Middle frontal gyrus (tissue), 1 donor: Measurements from ENCODE around the gene GJB4.
A peak's percentile ranks its signal among the peaks of the same experiment; 100 is the strongest.
"Not testable (repeated sequence)": the region's sequence is repeated elsewhere in the genome, so short reads cannot be mapped to it uniquely, and the experiment has no call there.

ENCODE experiments used
- DNase-seq: peaks from one replicate; pipeline ENCODE4 v3.0.0-alpha.2; 2015; ENCODE audit warnings: low spot score; ENCODE audit errors: extremely low spot score

The GJB4 gene

DNA sequence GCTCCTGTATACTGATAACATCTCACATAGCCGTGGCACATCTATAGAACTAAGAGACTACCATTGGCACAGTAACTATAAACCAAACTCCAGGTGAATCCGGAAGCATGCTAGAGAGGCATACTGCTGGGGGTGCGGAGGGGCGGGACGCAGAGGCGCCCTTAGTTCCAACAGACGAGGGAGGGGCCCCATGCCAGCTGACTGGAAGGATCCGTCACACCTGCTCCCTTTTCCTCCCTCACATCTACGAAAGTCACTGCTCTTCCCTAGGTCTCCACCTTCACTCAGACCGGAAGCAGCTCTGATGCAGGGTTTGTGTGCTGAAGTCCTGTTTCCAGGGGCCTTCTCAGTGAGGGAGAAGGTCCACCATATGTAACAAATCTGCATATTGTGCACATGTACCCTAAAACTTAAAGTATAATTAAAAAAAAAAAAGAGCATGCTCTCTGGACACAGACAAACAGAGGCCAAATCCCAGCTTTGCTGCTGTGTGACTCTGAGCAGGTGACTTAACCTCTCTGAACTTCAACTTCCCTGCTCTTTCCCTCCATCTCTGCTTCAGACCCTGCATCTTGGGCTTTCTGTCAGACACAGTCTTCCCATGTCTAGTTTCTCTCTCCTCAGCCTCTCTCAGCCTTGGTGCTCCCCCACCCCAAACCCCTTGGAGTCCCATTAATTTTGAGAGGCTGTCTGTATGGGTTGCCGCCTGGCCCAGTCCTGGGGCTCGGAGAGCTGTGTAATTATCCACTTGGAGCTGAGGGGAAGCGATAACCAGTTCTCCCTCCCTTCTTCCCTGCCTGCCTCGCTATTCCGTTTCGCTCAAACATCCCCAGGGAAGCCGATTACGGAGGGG, 12.5 kb upstream of the GJB4 start:
- DNase-seq = no peak

DNA sequence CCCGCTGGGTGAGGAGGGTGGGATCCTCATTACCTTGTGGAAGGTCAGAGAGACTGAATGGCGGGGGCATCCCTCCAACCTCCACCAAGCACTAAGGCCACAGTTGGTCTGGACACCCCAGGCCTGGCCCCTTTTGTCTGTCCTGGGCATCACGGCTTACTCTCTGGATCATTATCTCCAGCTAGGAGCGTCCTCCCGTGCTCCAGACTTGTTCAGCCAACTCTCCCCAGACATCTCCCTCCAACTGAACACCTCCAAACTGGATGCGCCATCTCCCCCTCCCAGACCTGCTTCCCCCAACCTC, 11.9 kb upstream of the GJB4 start:
- DNase-seq = no peak

DNA sequence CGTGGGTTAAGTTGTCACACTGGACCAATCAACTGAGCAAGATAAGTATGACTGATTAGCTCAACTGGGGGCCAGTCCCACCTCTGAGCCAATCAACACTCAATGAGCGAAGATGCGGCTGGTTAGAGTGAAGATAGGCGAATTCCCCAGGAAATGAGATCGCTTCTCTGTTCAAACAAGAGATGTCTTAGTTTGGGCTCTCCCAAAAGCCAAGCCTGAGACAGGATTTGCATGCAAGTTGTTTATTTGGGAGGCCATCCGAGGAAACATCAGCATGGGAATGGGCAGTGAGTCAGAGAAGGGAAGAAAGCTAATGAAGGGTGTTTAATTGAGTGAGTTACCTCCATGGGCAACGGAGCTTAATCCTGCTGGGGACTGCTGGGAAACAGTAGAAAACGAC, 9.5 kb upstream of the GJB4 start:
- no peak for DNase-seq

DNA sequence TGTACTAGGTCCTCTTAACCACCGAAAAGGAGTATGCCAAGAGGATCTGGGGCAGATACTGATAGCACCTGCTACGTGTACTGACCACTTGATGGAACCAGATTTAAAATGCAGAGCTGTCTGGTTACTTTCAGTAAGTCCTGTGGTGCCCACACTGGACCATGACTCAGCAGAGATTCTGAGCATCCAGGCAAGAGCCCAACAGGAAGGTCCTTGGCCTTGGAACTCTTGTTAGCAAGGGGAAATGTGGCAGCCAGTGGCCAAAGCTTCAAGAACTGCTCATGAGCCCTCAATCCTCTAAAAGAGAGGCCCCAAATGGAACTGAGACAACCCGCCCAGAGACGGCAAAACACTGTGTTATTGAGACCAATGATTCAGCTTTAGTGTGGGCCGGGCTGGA, 8.9 kb upstream of the GJB4 start:
- DNase-seq = no peak

DNA sequence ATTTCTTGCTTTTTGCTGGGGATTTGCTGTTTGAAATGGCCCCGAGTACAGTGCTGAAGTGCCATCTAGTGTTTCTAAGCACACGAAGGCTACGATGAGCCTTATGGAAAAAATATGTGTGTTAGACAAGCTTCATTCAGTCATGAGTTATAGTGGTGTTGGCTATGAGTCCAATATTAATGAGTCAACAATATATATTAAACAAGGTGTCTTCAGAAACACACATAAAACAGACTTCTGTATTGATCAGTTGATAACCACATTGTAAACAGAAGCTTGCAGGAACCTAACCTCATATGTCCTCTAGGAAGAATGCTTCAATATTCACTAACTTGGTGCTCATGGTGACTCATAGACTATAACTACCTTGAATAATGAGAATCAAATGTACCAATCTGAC, 6.4 kb upstream of the GJB4 start:
- DNase-seq = no peak

DNA sequence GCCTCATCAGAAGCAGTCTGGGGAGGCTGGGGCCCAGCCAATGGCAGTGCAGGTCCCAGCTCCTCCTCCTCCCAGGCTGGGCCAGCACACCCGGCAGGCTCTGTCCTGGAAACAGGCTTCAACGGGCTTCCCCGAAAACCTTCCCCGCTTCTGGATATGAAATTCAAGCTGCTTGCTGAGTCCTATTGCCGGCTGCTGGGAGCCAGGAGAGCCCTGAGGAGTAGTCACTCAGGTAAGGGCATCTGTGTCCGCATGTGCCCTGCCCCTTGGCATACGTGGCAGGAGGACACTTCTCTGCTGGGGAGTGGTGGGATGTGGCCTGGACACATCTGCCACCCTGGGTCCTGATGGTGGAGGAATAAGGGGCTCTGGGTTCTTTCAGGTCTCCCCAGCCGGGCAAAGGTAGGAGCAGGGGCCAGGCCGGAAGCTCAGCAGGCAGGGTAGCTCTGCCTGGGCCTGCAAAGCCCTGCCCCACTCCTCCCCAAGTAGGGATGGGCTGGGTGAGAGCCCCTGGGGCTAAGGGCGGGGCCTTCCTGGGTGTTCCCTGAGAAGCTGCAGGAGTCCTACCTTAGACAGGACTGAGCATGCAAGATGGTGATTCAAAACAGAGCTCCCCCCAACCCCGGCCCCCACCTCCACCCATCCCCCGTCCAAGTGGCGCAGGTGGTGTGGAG, 4.4 kb upstream of the GJB4 start, which contains the start of gene GJB5:
Gene GJB5 (plus strand): TSS at position 84 of the 674 bp plus-strand sequence. CDS start 2,284 bp downstream, outside the sequence.
- DNase-seq = no peak

DNA sequence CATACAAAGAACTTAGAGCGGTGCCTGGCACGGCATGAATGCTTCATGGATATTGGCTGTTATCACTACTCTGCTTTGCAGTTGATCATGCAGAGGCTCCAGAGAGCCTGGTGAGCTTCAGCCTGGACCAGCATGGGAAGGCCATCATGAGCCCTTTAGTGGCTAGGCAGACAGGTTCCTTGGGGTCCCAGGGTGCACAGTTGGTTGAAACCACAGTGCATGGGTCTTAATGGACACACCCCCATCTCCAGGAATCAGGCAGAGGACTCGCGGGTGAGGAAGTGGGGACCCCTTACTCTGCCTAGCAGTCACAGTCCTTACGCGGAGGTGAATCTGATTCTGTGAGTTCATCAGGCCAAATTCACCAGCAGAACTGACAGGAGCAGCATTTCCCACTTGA, 3.6 kb upstream of the GJB4 start:
- no peak for DNase-seq

DNA sequence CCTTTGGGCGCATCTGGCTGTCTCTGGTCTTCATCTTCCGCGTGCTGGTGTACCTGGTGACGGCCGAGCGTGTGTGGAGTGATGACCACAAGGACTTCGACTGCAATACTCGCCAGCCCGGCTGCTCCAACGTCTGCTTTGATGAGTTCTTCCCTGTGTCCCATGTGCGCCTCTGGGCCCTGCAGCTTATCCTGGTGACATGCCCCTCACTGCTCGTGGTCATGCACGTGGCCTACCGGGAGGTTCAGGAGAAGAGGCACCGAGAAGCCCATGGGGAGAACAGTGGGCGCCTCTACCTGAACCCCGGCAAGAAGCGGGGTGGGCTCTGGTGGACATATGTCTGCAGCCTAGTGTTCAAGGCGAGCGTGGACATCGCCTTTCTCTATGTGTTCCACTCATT, 2.2 kb upstream of the GJB4 start:
- no peak for DNase-seq

DNA sequence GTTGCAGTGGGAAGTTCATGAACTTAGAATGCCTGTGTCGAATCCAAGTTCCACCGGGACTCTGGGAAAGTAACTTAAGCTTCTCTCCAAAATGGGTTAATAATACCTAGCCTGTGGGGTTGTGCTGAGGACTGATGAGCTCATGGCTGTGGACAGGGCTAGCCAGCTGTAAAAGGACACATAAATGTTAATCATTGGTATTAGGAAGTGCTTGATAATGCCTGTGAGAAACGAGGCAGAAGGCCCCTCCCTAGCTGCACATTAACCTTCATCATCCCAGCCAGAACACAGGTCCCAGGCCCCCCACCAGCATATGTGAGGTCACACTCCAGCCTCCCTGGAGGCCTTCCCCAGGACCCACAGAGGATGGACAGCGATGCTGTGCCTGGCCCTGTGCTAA, 789 bp upstream of the GJB4 start:
- DNase-seq = no peak

DNA sequence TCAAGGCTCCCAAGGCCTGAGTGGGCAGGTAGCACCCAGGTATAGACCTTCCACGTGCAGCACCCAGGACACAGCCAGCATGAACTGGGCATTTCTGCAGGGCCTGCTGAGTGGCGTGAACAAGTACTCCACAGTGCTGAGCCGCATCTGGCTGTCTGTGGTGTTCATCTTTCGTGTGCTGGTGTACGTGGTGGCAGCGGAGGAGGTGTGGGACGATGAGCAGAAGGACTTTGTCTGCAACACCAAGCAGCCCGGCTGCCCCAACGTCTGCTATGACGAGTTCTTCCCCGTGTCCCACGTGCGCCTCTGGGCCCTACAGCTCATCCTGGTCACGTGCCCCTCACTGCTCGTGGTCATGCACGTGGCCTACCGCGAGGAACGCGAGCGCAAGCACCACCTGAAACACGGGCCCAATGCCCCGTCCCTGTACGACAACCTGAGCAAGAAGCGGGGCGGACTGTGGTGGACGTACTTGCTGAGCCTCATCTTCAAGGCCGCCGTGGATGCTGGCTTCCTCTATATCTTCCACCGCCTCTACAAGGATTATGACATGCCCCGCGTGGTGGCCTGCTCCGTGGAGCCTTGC, 1.7 kb downstream of the GJB4 start:
- no peak for DNase-seq

DNA sequence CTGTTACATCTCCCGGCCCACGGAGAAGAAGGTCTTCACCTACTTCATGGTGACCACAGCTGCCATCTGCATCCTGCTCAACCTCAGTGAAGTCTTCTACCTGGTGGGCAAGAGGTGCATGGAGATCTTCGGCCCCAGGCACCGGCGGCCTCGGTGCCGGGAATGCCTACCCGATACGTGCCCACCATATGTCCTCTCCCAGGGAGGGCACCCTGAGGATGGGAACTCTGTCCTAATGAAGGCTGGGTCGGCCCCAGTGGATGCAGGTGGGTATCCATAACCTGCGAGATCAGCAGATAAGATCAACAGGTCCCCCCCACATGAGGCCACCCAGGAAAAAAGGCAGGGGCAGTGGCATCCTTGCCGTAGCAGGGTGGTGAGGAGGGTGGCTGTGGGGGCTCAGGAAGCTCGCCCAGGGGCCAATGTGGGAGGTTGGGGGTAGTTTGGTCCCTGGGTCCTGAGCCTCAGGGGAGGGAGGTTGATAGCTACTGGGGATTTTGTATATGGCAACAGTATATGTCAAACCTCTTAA, 2.3 kb downstream of the GJB4 start:
- DNase-seq = no peak

DNA sequence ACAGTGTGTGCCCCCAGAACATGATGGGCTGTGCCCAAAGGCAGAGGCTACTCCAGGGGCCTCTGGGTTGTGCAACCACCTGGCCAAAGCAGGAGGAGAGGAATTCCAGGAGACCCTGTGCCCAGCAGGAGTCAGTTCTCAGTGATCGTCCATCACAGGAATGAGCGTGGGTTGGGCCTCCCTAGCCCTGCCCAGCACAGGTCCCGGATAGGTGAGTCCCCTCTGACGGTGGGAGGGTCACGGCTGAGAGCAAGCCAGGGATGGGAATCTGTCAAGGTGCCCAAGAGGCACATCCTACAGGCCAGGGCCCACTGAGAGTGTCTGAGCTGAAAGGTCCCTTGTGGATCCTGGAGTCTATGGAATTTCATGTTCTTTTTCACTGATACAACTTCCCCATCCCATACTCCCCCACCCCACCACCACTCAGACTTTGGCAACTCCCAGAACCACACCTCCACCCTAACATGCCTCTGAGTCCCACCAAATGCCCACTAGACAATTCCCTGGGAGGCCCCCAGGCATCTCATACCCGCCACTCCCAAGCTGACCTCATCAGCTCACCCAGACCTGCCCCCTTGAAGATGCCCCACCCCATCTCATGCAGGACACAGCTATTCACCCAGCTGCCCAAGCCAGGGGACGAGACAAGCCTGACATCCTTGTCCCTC, 3.1 kb downstream of the GJB4 start:
- no peak for DNase-seq

DNA sequence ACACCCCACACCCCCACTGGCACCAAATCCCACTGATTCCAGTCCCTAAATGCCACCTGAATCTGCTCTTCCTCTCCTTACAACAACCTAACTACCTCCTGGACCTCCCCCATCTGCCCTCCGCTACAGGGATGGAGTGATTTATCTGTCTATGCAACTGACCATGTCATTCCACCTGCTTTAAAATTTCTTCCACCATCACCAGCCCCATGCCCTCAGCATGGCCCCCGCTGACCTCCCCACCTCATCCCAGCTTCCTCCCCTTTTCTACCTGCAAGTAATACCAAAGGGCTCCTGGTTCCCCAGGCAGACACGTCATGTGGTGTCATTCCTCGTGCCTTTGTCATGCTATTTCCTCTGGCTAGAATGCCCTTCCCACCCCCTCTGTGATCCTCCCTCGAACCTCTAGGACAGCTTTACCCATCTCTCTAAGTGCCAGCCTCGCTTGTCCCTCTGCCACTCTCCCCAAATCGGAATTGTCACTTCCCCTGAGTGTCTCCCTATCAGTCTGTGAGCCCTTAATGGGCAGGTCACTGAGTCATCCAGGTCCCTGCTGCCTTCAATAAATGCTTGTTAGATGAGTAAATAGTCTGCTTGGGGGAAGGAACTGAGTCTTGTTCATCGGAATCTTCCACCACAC, 3.7 kb downstream of the GJB4 start:
- DNase-seq = no peak

DNA sequence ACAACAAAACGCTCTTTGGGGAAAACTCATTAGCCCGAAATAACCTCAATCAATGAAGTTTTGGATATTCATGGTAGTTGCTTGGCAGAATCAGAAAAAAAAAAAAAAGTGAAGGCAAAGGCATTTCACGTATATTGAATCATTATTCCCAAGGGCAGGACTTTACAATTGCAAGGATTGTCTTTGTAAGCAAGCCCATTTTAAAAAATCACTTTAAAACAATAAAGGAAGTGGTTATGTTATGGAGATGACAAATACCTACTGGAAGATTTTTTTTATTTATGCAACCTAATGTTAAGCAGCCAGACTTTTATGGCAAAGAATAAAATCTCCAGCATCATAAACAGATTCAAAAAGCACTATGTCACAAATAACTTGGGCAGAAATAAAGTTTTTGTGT, 9.3 kb downstream of the GJB4 start:
- DNase-seq = no peak

DNA sequence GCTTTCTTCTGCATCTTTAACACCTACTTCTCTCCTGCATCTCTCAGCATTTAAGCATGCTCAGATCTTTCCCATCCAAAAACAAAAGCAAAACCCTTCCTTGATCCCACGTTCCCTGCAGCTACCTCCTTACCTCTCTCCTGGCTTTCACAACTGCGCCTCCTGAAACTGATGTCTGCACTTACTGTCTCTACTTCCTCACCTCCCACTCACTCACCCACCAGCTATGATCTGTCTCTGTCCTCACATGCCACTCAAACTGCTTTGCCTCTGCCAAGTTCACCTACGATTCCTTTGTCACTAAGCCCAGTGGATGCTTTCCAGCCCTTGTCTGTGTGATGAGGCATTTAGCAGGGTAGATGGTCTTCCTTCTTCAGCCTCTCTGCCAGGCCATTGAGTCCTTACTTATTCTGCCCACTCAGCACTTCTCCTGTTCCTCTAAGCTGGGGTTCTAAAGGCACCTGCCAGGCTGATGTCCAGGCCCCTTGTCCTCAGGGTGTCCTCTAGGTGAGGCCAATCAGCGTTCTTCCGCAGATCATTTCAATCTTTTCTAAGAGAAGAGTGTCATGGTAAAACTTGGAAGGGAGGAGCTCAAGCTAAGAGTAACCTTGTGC, 11.5 kb downstream of the GJB4 start:
- DNase-seq = peak; percentile 18

DNA sequence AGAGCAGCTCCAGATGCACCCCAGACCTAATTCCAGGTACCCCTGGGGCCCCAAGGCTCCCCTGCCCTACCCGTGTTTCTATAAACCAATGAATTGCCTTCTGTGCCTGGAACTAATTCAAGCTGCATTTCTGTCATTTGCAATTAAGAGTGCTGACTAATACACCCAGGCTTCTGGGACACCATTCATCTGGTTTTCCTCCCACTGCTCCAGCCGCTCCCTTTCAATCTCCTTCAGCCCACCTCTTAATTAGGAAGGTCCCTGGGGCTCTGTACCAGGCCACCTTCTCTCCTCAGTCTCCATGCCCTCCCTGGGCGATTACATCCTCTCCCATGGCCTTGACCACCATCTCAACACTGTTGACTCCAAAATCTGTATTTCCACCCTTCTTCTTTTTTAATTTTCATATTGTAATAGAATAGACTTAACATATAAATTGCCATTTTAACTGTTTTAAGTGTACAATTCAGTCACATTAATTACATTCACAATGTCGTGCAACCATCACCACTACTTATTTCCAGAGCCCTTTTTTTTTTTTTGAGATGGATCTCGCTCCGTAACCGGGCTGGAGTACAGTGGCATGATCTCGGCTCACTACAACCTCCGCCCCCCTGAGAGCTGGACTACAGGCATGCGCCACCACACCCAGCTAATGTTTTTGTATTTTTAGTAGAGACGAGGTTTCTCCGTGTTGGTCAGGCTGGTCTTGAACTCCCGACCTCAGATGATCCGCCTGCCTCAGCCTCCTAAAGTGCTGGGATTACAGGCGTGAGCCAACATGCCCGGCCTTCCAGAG, 12.2 kb downstream of the GJB4 start:
- DNase-seq = no peak

DNA sequence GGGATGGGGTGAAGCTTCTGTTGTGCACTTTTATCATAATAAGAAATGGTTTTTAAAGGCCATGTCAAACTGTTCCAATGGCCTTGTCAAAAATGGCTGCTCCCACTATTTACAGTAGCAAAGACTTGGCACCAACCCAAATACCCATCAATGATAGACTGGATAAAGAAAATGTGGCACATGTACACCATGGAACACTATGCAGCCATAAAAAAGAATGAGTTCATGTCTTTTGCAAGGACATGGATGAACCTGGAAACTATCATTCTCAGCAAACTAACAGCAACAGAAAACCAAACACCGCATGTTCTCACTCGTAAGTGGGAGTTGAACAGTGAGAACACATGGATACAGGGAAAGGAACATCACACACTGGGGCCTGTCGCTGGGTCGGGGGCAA, 13.6 kb downstream of the GJB4 start:
- DNase-seq = not testable (repeated sequence)

DNA sequence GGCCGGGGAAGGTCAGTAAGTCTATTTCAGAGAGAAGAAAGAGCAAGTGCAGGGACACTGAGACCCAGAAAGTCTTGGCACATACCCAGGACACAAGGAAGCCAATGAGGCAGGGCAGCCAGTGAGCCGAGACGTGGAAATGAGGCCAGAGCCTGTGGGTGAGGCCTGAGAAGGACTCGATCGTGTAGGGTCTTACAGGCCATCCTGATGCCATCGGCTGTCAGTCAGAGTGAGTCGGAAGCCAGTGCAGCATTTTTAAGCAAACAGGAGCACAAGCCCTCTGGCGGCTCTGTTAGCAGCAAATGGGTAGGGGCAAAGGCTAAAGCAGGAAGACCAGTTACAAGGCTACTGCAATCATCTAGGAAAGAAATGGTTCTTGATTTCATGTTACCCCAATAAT, 15.4 kb downstream of the GJB4 start:
- DNase-seq = no peak

DNA sequence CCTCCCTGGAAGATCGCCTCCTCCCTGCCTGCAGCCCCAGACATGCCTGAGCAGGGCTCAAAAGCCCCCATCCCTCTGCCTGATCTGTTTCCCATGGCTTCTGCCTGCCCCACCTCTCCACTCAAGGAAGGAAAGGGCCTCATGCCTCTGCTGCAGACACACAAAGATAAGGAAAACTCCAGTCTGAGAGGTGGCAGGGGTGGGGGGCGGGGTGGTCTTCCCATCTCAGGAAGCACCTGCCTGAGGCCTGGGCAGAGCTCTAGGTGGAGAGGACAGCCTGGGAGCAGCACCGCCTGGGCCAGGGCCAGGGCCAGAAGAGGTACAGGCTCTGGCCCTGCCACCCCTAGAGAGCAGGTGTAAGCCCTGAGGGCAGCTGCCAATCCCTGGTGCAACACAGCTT, 17.4 kb downstream of the GJB4 start:
- no peak for DNase-seq
